ENCODE data around the gene PGD.
"Not testable (repeated sequence)": the region's sequence is repeated elsewhere in the genome, so short reads cannot be mapped to it uniquely, and the experiment has no call there.

Gene PGD

DNA sequence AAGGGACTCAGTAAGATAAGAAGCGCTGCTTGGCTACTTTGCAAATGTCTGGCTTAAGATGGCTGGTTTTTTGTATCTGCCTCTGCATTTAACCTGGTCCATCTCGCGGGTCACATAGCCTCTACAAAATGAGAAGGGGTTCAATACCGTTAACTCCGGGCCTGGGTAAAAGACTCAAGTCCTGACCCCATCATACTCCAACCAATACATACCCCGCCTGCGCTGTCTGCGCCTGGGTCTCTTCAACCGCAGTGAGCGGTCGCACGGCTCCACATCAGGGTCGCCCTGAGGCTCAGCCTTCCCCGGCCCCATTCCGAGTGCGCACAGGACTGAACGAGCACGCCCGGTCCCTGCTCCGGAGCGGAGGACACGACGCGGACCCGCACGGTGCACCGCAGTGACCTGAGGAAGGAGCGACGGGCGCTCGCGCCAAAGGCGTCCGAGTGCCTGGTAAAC lies 558 bp upstream of the PGD start:
- no peak for DNase-seq (ENCODE audit: low read depth, low spot score)

DNA sequence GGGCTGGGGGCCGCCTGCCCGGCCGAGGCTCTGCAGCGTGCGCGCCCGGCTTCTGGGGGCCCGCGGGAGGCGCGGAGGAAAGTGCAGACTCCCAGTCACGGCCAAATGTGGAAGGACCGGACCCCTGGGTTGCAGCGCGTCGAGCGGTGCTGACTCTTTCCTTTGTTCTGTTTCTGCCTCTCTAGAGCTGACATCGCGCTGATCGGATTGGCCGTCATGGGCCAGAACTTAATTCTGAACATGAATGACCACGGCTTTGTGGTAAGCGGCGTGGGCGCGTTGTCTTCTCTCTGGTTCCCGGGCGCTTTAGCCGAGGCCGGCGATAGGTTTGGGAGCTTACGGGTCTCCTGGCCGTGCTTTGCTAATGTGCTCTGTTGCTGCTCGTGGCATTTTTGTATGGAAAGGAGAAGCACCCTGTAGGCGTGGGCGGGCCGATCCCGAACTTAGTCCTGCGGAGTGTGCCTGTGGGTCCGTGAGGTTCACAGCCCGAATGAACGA lies 629 bp downstream of the PGD start:
- DNase-seq (ENCODE audit: low read depth, low spot score): no peak

DNA sequence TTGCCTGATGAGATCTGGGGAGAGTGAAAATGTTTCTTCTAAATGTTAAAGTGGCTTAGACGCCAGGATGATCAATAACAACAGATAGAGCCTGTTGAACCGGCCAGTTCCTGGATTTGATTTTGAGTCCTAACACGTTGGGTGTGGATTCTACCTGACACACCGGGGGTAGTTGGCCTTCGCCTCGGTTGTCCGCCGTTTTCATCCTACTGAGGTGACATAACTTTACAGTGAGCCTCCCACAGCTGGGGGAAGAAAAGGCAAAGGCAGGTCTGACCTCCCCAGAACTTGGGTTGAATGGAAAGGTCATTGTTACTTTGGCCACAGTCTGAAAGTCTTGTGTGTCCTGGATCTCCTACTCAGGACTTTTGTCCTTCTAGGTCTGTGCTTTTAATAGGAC lies 1.1 kb downstream of the PGD start:
- DNase-seq (ENCODE audit: low read depth, low spot score): no peak

DNA sequence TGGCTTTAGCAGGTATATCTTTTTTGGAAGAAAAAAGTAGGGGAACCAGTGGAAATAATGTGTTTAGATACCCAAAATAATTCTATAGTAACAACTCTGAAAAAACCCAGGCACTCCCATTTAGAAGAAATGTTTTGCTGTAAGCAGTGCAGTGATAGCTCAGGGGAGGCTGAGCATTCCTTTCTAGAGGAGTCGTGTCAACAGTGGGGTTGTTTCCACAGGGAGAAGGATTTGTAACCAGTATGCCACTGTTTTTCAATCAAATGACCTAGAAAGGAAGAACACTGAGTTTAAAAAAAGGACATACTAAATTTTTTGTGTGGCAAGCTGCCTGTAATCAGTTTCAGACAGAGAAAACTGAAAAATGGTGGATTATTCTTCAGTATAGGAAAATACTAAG lies 2.4 kb downstream of the PGD start:
- DNase-seq (ENCODE audit: low read depth, low spot score): no peak

DNA sequence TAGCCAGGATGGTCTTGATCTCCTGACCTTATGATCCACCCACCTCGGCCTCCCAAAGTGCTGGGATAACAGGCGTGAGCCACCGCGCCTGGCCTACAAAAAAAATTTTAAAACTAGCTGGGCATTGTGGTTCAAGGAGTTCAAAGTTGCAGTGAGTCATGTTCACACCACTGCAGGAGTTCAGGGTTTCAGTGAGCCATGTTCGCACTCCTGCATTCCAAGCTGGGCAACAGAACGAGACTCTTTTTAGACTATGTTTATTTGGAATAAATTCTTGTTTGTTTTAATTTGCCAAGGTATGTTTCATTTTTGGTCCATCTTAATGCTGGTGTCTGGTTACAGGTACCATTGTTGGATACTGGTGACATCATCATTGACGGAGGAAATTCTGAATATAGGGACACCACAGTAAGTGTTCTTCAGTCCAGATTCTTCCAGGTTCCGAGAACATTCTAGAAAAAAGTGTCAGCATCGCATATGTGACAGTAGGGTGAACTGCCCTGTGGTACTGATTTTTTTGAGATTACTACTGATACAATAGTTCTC lies 3.9 kb downstream of the PGD start:
- no peak for DNase-seq (ENCODE audit: low read depth, low spot score)

DNA sequence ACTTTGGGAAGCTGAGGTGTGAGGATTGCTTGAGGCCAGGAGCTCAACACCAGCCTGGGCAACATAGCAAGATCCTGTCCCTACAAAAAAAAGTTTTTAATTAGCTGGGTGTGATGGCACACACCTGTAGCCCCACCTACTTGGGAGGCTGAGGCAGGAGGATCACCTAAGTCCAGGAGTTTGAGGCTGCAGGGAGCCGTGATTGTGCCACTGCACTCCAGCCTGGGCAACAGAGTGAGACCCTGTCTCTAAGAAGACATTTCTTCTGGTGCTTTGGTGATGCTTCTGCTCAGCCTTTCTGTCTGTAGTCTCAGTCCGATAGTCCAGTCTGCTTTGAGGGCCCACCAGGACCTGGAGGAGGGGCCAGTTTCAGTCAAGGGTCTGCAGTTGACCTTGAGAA lies 8.3 kb downstream of the PGD start:
- DNase-seq (ENCODE audit: low read depth, low spot score): no peak

DNA sequence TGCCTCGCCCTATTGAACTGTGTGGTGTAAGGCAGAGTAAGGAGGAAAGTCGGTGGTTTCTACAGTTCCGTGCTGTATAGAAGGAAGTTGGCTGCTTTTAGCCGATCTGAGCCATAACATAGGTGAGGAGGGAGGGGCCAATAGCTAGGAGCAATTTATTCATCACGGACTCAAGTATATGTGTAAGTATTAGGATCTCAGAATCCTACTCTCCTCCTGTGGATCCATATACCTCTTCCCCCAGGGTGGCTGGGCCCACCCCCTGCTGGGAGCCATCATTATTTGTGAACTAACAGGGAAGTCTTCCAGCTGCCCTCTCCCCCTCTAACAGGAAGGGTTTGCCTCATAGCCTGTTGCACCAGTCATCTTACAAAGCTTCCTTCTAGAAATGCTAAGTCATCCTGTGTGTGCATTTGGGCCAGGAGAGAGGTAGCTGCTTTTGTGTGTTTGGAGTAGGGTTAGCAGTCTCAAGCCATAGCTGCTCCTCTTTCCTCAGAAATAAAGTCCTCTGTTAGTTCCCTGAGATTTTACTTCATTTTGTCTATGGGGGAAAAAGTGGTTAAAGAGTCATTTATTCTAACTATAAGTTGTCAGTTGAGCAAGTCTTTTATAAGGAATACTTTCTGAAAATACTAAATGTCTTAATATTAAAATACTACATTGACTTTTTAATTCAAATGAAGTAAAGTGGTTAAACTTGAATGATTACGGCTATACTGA lies 16.5 kb downstream of the PGD start:
- DNase-seq (ENCODE audit: low read depth, low spot score): no peak

DNA sequence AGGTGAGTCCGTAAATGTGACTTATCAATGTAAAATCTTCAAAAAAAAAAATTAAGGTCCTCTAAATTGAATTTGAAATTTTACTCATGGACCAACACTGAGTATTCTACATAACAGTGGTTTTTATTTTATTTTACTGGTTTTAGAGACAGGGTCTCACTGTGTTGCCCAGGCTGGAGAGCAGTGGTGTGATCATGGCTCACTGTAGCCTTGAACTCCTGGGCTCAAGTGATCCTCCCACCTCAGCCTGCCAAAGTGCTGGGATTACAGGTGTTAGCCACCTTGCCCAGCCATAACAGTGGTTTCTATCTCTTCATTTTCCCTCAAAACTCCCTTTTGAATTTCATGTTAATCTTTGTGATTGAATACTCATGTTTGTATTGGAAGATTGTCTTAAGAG lies 17.1 kb downstream of the PGD start:
- DNase-seq (ENCODE audit: low read depth, low spot score): not testable (repeated sequence)

DNA sequence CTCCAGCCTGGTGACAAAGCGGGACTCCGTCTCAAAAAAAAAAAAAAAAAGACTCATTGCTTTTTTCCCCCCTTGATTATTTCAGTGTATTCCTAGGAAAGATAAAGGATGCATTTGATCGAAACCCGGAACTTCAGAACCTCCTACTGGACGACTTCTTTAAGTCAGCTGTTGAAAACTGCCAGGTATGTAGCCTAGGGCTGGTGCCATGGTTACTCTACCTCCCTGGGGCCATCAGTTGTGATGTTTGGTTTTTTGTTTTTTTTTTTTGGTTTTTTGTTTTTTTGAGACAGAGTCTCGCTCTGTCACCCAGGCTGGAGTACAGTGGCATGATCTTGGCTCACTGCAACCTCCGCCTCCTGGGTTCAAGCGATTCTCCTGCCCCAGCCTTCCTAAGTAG lies 19.9 kb downstream of the PGD start:
- not testable (repeated sequence) for DNase-seq (ENCODE audit: low read depth, low spot score)

DNA sequence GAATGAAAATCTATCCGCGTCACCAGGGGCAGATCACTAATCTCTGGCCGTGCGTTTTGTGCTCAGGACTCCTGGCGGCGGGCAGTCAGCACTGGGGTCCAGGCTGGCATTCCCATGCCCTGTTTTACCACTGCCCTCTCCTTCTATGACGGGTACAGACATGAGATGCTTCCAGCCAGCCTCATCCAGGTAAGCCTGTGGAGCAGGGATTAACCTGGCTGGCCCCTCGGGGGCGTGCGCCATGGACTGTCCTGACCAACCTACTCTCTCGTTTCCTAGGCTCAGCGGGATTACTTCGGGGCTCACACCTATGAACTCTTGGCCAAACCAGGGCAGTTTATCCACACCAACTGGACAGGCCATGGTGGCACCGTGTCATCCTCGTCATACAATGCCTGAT lies 20.5 kb downstream of the PGD start:
- no peak for DNase-seq (ENCODE audit: low read depth, low spot score)

DNA sequence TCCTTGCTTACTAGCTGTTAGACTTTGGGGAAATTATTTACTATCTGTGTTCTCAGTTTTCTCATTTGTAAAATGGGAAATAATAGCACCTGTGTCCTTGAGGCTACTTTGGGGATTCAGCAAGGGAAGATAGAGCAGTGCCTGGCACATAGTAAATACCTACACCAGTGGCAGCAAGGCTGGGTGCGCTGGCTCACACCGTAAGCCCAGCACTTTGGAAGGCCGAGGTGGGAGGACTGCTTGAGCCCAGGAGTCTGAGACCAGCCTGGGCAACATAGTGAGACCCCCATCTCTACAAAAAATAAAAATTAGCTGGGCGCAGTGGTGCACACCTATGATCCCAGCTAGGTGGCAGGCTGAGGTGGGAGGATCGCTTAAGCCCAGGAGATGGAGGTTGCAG lies 22.8 kb downstream of the PGD start:
- DNase-seq (ENCODE audit: low read depth, low spot score): no peak

DNA sequence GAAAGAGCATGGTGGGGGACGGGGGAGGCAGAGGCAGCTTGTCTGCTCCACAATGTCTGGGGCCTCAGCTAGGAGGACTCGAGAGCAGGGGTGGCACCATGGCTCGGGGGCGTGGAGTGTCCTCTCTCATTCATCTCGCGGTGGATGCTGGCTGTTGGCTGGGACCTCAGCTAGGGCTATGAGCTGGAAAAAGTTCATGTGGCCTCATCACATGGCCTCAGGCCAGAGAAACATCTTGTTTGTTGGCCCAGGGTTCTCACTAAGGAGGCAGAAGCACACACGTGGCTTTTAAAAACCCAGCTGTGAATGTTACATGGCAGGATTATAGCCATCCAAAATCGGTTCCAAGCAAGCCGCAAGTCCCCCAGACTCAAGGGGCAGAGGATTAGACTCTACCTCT lies 25.2 kb downstream of the PGD start:
- DNase-seq (ENCODE audit: low read depth, low spot score): no peak

DNA sequence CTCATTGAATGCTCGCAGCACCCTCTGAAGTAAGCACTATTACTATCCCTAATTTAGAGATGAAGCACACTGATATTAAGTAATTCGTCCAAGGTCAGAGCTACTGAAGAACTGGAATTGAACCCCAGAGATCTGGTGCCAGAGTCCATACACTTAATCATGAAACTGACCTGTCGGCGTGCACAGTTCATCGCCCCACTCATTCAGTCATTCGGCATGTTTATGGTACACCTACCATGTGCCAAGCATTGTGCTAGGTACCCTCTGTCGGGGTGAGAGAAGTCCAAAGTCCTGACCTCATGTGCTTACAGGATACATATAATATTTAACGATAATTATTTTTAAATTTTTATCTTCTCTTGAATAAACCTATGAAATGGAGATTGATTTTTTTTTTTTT lies 25.8 kb downstream of the PGD start:
- DNase-seq (ENCODE audit: low read depth, low spot score): no peak

DNA sequence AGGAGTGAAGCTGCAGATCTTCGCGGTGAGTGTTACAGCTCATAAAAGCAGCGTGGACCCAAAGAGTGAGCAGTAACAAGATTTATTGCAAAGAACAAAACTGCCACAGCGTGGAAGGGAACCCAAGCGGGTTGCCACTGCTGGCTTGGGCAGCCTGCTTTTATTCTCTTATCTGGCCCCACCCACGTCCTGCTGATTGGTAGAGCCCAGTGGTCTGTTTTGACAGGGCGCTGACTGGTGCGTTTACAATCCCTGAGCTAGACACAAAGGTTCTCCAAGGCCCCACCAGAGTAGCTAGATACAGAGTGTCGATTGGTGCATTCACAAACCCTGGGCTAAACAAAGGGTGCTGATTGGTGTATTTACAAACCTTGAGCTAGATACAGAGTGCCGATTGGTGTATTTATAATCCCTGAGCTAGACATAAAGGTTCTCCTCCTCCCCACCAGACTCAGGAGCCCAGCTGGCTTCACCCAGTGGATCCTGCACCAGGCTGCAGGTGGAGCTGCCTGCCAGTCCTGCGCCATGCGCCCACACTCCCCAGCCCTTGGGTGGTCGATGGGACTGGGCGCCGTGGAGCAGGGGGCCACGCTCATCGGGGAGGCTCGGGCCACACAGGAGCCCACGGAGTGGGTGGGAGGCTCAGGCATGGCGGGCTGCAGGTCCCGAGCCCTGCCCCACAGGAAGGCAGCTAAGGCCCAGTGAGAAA lies 27.1 kb downstream of the PGD start:
- not testable (repeated sequence) for DNase-seq (ENCODE audit: low read depth, low spot score)

DNA sequence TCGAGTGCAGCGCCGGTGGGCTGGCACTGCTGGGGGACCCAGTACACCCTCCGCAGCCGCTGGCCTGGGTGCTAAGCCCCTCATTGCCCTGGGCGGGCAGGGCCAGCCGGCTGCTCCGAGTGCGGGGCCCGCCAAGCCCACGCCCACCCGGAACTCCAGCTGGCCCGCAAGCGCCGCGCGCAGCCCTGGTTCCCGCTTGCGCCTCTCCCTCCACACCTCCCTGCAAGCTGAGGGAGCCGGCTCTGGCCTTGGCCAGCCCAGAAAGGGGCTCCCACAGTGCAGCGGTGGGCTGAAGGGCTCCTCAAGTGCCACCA lies 27.6 kb downstream of the PGD start:
- DNase-seq (ENCODE audit: low read depth, low spot score): not testable (repeated sequence)

DNA sequence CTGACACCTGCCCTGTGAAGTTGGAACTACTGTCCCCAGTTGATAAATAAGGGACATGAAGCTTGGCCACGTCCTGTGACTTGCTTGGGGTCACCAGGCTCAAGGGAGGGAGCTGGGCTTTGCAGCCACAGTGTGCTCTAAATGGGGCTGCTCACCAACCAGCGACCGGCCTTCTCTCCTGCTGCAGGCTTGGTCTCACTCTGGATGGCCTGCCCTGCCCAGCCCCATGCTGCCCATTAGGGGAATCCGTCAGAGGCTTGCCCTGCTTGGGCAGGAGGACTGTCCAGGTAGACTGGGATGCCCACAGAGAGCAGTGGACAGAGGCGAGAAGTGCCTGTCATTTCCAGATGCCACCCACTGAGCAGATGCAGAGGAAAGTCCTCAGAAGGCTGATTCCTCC lies 30.1 kb downstream of the PGD start:
- no peak for DNase-seq (ENCODE audit: low read depth, low spot score)

DNA sequence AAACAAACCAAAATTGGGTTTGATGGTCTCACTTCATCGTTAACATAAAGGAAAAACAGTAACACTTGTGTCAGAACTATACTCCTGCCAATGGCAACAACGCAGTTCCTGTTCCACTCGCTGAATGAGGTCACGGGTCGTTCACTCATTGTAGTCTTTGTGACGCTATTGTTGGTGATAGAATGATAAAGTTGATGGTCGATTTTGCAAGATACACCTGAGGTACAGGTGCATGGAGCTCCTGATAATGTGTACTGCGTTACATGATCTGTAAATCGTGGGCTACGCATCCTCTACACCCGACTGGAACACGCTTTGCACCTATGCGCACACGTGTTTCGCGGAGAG lies 31.0 kb downstream of the PGD start:
- DNase-seq (ENCODE audit: low read depth, low spot score): no peak

DNA sequence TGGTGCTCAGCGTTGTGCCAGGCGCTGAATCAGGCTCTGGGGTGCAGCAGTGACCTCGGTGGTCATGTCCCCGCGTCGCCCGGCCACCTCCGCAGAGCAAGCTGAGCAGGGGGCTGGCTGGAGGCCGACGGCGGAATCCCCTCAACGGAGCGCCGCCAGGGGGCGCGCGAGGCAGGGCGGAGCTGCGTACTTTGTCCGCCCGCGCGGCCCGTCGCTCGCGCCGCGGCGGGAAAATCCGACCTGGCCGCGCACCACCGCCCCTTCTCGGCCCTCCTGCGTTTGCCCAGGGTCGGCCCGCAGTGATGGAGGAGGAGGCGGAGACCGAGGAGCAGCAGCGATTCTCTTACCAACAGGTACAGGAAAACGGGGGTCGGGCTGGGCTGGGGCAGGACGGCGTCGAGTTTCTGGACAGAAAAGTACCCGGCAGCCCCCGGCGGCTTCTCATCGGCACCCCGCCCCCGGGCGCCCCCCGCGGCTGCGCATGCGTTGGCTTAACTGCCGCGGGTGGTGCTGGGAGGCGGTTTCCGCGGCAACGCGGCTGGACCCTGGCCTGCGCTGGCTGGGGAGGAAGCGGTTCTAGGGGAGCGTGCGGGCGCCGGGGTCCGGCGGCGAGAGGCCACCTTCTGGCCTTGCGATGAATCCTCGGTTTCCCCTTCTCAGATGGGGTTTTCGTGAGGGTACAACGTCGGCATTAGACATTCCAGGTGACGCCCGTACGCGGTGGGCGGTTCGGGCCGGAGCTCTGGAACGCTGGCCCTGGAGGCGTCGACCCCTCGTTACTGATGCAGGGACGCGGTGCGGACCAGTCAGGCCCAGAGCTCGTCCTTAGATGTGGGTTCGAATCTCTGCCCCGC lies 31.6 kb downstream of the PGD start, which contains the start of gene CENPS:
Gene CENPS (plus strand): TSS at position 218 of the 854 bp plus-strand sequence. CDS start 85 bp downstream, at position 303.
- DNase-seq (ENCODE audit: low read depth, low spot score): peak; percentile 81

DNA sequence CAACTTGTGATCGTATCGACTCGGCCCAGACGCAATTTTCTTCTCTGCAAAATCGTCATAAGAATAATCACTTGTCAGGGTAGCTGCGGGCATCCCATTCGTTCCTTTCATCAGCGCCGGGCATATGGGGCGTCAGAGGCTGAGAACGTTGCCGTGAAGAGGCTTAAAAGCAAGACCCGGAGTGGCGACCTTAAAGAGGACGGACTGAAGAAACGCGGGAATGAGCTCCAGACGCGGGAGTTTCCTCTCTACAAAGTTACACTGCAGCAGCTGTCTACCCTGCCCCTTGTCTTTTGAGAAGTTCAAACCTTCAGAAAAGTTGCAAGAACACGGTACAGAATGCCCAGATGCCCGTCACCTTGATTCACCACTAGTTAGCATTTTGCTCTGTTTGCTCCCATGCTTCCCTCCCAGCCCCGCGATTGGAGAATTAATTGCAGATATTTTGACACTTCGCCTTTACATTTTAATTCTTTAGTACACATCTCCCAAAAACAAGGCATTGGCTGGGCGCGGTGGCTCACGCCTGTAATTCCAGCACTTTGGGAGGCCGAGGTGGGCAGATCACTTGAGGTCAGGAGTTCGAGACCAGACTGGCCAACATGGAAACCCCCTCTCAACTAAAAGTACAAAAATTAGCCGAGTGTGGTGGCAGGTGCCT lies 32.3 kb downstream of the PGD start:
- no peak for DNase-seq (ENCODE audit: low read depth, low spot score)

DNA sequence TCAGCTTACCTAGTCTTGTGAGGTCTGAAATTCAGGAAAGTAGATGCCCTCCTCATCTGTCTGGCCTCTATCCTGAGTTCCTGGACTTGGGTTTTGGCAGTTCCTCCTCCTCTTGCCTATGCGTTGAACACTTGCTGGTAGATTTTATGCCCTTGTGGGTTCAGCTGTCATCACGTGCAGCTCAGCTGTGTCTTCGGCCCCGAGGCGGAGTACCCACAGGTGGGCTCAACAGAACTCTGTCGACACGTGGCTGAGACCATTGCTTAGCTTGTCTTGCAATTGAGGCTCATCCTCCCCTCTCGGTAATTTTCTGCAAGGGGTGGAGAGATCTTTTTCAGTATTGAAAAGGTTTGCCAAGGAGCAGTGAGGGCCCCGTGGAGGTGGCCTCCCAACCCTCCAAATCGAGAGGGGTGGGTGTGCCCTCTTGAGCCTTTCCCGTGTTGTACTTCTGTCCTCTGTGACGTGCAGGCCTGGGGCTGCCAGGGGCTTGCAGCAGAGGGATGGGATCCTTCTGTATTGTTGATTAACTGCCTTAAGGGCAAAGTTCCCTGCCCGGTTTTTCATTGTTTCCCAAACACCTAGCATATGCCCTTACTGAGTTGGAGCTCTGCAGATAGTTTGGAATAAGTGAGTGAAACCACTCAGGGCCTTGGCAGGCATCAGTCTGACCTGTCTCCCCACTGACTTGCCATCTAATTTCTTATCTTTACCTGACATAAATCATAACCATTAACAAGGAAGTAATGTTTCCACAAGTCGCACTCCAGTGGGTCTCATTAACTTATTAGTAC lies 34.2 kb downstream of the PGD start:
- DNase-seq (ENCODE audit: low read depth, low spot score): no peak

DNA sequence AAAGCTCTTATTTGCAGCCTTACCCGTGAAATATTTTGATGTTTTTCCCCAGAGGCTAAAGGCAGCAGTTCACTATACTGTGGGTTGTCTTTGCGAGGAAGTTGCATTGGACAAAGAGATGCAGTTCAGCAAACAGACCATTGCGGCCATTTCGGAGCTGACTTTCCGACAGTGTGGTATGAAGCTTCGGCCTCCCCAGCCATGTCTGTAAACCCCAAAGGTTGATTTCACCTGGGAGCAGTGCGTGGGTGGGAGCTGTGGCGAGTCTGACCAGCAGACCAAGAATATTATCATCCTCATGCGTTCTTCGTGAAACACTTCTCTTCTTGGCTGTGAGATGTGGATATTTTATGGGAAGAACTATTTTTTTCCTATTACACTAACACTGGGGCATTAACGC lies 34.9 kb downstream of the PGD start:
- no peak for DNase-seq (ENCODE audit: low read depth, low spot score)
